ENCODE results near the gene BOD1L1. TPM values are rescaled to one million over a fixed set of nuclear protein-coding genes. Genes with fewer than 3 reads are reported as not detected.

Gene BOD1L1
- total and polyA plus RNA-seq, 2 experiments from 2014 or later, result 18.2 to 43.2 TPM

DNA sequence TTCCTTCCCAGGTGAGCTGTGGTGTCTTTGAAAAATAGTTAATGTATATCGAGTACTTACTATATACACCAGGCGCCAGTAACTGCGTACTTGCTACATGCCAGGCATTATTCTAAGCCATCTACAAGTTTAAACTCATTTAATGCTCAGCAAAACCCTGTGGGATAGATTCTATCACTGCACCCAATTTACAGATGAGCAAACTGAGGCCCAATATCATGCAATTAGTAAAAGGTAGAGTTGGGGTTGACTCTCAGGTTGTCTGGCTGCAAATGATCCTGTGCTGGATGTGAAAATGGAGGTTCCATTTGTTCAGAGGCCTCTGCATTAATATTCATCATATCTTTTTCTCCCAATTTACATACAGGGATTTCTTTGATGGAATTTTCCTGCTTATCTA, 100.9 kb downstream of the BOD1L1 start:
- H3K9me3 Mint-ChIP-seq, result peaks cover 18% of the 10 kb centered on the region
- H3K27ac Mint-ChIP-seq, result no peak overlapping the region
- no peak overlapping the region for H3K4me3 Mint-ChIP-seq
- no peak for ATAC-seq
- H4K20me1 ChIP-seq (replicated peaks; ENCODE audit: insufficient read depth), result peaks cover 6% of the 10 kb centered on the region; the same call in 1 of the 2 replicates
- H2AFZ ChIP-seq, result no peak overlapping the region
- H3K27ac ChIP-seq (ENCODE audit: low read depth), result no peak overlapping the region
- H3K4me1 Mint-ChIP-seq, result peaks cover 45% of the 10 kb centered on the region
- no peaks in the 10 kb centered on the region for H3K79me2 ChIP-seq (replicated peaks; ENCODE audit: insufficient read depth)
- H3F3A ChIP-seq (replicated peaks; ENCODE audit: low read depth), result peaks cover 42% of the 10 kb centered on the region
- H3K36me3 ChIP-seq (ENCODE audit: insufficient read depth), result no peaks in the 10 kb centered on the region
- H3K27me3 Mint-ChIP-seq (ENCODE audit: insufficient read depth, low read depth, poor library complexity), result peaks cover 91% of the 10 kb centered on the region
- peaks cover 100% of the 10 kb centered on the region for H3K27me3 ChIP-seq (ENCODE audit: insufficient read depth)
- H3K4me2 ChIP-seq, result 0 out of 2 replicates have a peak overlapping the region, but pooled peaks have one; percentile 69
- H3K4me1 ChIP-seq (ENCODE audit: insufficient read depth), result peaks cover 76% of the 10 kb centered on the region
- TF ChIP-seq ZNF331 (CRISPR knock-in tag; IDR thresholded peaks at IDR 0.05; ENCODE audit: low read depth) (no peak), JUNB (IDR thresholded peaks at IDR 0.05; ENCODE audit: unreplicated experiment) (no peak), STAT1 (IDR thresholded peaks at IDR 0.05; ENCODE audit: unreplicated experiment) (no peak), ZNF114 (CRISPR knock-in tag; IDR thresholded peaks at IDR 0.05) (no peak), POLR2AphosphoS5 (IDR thresholded peaks at IDR 0.05; ENCODE audit: low read depth) (no peak), EZH2 (IDR thresholded peaks at IDR 0.05; ENCODE audit: low read depth, unreplicated experiment) (no peak), EZH2phosphoT487 (IDR thresholded peaks at IDR 0.05; ENCODE audit: unreplicated experiment) (no peak), CREB1 (CRISPR knock-in tag; IDR thresholded peaks at IDR 0.05; ENCODE audit: low read depth) (no peak), NANOG (IDR thresholded peaks at IDR 0.05; ENCODE audit: borderline replicate concordance) (no peak)
- TF ChIP-seq, protein P1, sequence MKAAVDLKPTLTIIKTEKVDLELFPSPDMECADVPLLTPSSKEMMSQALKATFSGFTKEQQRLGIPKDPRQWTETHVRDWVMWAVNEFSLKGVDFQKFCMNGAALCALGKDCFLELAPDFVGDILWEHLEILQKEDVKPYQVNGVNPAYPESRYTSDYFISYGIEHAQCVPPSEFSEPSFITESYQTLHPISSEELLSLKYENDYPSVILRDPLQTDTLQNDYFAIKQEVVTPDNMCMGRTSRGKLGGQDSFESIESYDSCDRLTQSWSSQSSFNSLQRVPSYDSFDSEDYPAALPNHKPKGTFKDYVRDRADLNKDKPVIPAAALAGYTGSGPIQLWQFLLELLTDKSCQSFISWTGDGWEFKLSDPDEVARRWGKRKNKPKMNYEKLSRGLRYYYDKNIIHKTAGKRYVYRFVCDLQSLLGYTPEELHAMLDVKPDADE (IDR thresholded peaks at IDR 0.05), result no peak
- TF ChIP-seq, protein P2, sequence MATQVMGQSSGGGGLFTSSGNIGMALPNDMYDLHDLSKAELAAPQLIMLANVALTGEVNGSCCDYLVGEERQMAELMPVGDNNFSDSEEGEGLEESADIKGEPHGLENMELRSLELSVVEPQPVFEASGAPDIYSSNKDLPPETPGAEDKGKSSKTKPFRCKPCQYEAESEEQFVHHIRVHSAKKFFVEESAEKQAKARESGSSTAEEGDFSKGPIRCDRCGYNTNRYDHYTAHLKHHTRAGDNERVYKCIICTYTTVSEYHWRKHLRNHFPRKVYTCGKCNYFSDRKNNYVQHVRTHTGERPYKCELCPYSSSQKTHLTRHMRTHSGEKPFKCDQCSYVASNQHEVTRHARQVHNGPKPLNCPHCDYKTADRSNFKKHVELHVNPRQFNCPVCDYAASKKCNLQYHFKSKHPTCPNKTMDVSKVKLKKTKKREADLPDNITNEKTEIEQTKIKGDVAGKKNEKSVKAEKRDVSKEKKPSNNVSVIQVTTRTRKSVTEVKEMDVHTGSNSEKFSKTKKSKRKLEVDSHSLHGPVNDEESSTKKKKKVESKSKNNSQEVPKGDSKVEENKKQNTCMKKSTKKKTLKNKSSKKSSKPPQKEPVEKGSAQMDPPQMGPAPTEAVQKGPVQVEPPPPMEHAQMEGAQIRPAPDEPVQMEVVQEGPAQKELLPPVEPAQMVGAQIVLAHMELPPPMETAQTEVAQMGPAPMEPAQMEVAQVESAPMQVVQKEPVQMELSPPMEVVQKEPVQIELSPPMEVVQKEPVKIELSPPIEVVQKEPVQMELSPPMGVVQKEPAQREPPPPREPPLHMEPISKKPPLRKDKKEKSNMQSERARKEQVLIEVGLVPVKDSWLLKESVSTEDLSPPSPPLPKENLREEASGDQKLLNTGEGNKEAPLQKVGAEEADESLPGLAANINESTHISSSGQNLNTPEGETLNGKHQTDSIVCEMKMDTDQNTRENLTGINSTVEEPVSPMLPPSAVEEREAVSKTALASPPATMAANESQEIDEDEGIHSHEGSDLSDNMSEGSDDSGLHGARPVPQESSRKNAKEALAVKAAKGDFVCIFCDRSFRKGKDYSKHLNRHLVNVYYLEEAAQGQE (IDR thresholded peaks at IDR 0.05; ENCODE audit: unreplicated experiment), result no peak
- TF ChIP-seq, protein P3, sequence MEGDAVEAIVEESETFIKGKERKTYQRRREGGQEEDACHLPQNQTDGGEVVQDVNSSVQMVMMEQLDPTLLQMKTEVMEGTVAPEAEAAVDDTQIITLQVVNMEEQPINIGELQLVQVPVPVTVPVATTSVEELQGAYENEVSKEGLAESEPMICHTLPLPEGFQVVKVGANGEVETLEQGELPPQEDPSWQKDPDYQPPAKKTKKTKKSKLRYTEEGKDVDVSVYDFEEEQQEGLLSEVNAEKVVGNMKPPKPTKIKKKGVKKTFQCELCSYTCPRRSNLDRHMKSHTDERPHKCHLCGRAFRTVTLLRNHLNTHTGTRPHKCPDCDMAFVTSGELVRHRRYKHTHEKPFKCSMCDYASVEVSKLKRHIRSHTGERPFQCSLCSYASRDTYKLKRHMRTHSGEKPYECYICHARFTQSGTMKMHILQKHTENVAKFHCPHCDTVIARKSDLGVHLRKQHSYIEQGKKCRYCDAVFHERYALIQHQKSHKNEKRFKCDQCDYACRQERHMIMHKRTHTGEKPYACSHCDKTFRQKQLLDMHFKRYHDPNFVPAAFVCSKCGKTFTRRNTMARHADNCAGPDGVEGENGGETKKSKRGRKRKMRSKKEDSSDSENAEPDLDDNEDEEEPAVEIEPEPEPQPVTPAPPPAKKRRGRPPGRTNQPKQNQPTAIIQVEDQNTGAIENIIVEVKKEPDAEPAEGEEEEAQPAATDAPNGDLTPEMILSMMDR (conservative IDR thresholded peaks at IDR 0.05; ENCODE audit: low read depth in 2 of 2), result no peak
- TF ChIP-seq, protein P4, sequence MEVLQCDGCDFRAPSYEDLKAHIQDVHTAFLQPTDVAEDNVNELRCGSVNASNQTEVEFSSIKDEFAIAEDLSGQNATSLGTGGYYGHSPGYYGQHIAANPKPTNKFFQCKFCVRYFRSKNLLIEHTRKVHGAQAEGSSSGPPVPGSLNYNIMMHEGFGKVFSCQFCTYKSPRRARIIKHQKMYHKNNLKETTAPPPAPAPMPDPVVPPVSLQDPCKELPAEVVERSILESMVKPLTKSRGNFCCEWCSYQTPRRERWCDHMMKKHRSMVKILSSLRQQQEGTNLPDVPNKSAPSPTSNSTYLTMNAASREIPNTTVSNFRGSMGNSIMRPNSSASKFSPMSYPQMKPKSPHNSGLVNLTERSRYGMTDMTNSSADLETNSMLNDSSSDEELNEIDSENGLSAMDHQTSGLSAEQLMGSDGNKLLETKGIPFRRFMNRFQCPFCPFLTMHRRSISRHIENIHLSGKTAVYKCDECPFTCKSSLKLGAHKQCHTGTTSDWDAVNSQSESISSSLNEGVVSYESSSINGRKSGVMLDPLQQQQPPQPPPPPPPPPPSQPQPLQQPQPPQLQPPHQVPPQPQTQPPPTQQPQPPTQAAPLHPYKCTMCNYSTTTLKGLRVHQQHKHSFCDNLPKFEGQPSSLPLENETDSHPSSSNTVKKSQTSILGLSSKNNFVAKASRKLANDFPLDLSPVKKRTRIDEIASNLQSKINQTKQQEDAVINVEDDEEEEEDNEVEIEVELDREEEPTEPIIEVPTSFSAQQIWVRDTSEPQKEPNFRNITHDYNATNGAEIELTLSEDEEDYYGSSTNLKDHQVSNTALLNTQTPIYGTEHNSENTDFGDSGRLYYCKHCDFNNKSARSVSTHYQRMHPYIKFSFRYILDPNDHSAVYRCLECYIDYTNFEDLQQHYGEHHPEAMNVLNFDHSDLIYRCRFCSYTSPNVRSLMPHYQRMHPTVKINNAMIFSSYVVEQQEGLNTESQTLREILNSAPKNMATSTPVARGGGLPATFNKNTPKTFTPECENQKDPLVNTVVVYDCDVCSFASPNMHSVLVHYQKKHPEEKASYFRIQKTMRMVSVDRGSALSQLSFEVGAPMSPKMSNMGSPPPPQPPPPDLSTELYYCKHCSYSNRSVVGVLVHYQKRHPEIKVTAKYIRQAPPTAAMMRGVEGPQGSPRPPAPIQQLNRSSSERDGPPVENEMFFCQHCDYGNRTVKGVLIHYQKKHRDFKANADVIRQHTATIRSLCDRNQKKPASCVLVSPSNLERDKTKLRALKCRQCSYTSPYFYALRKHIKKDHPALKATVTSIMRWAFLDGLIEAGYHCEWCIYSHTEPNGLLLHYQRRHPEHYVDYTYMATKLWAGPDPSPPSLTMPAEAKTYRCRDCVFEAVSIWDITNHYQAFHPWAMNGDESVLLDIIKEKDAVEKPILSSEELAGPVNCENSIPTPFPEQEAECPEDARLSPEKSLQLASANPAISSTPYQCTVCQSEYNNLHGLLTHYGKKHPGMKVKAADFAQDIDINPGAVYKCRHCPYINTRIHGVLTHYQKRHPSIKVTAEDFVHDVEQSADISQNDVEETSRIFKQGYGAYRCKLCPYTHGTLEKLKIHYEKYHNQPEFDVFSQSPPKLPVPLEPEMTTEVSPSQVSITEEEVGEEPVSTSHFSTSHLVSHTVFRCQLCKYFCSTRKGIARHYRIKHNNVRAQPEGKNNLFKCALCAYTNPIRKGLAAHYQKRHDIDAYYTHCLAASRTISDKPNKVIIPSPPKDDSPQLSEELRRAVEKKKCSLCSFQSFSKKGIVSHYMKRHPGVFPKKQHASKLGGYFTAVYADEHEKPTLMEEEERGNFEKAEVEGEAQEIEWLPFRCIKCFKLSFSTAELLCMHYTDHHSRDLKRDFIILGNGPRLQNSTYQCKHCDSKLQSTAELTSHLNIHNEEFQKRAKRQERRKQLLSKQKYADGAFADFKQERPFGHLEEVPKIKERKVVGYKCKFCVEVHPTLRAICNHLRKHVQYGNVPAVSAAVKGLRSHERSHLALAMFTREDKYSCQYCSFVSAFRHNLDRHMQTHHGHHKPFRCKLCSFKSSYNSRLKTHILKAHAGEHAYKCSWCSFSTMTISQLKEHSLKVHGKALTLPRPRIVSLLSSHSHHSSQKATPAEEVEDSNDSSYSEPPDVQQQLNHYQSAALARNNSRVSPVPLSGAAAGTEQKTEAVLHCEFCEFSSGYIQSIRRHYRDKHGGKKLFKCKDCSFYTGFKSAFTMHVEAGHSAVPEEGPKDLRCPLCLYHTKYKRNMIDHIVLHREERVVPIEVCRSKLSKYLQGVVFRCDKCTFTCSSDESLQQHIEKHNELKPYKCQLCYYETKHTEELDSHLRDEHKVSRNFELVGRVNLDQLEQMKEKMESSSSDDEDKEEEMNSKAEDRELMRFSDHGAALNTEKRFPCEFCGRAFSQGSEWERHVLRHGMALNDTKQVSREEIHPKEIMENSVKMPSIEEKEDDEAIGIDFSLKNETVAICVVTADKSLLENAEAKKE (CRISPR knock-in tag; IDR thresholded peaks at IDR 0.05), result no peak
- peaks cover 20% of the 10 kb centered on the region for H3K36me3 Mint-ChIP-seq (ENCODE audit: low read depth)
- no peak overlapping the region for H3K4me3 ChIP-seq
- no peaks in the 10 kb centered on the region for H3K9me2 ChIP-seq (ENCODE audit: insufficient read depth)
- DNase-seq (ENCODE audit: low spot score), result no peak
